Duodenal mucosa (tissue), 2 donors: ENCODE data around the gene SRD5A1.

Experiments
- H3K27ac ChIP-seq: one replicate; pipeline ENCODE4 v1.7.0; 2013; ENCODE audit warnings: low read depth, low read length
- H3K27me3 ChIP-seq, 2 donors: one replicate each; pipeline ENCODE4 v1.7.0; 2013; ENCODE audit warnings: low read length in 2 of 2, control low read depth in 1 of 2; ENCODE audit not compliant: insufficient read depth in 2 of 2, control insufficient read depth in 1 of 2
- H3K36me3 ChIP-seq, 2 donors: one replicate each; pipeline ENCODE4 v1.7.0; 2013; ENCODE audit warnings: low read length in 2 of 2, control low read depth in 1 of 2; ENCODE audit not compliant: insufficient read depth in 2 of 2, control insufficient read depth in 1 of 2
- H3K4me1 ChIP-seq, 2 donors: one replicate each; pipeline ENCODE4 v1.7.0; 2013; ENCODE audit warnings: low read length in 2 of 2, control low read depth in 1 of 2; ENCODE audit not compliant: insufficient read depth in 2 of 2, control insufficient read depth in 1 of 2
- H3K4me3 ChIP-seq, 2 donors: one replicate each; pipeline ENCODE4 v1.7.0; 2013; ENCODE audit warnings: low read length in 2 of 2, low read depth in 1 of 2
- H3K9ac ChIP-seq, 2 donors: one replicate each; pipeline ENCODE4 v1.7.0; 2013; ENCODE audit warnings: low read length in 2 of 2, low read depth in 1 of 2
- H3K9me3 ChIP-seq, 2 donors: one replicate each; pipeline ENCODE4 v1.7.0; 2013; ENCODE audit warnings: low read length in 2 of 2, control low read depth in 1 of 2; ENCODE audit not compliant: control insufficient read depth in 1 of 2

The SRD5A1 gene

DNA sequence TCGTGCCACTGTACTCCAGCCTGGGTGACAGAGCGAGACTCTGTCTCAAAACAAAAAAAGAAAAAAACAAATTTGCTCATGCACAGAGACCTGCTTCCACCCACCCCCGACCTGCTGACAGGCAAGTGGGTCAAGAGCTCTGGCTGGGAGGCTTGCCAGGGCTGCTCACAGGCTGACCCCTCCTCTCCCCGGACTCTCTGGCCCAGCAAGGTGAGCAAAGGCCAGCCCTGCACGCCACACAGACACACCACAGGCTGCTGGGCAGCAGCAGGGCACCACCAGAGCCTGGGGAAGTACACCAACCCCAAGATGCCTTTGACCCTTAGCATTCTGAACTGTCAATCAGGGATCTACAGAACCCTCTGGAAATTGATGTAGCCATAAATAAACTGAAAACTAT lies 29.6 kb upstream of the SRD5A1 start:
- no peak overlapping the region for H3K27ac ChIP-seq
- no peak overlapping the region for H3K9ac ChIP-seq
- H3K27me3 ChIP-seq: no peaks in the 10 kb centered on the region
- H3K4me1 ChIP-seq: no peaks in the 10 kb centered on the region
- H3K9me3 ChIP-seq: no peaks in the 10 kb centered on the region
- H3K4me3 ChIP-seq: no peak overlapping the region
- H3K36me3 ChIP-seq: peaks cover 60 to 93% of the 10 kb centered on the region in 2 donors

DNA sequence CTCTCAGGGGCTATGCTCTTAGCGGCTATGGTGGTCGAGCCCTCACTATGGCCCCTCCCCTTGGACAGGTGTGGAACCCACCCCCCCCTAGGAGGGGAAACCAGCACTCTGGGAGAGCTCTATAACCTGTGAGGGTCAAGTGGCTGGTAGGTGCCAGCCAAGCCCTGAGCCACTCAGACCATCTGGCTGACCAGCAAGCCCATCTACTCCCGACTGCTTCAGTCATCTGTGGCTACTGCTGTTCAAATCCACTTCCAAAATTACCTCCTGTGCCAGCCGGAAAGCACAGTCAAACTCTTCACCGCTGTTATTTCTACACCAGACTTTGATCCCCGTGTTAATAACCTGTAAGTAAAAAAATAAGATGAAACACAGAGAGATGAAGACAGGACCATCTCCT lies 28.9 kb upstream of the SRD5A1 start:
- no peaks in the 10 kb centered on the region for H3K4me1 ChIP-seq
- H3K9ac ChIP-seq: no peak overlapping the region
- no peaks in the 10 kb centered on the region for H3K9me3 ChIP-seq
- H3K27ac ChIP-seq: no peak overlapping the region
- H3K27me3 ChIP-seq: no peaks in the 10 kb centered on the region
- no peak overlapping the region for H3K4me3 ChIP-seq
- H3K36me3 ChIP-seq: peaks cover 63 to 93% of the 10 kb centered on the region in 2 donors

DNA sequence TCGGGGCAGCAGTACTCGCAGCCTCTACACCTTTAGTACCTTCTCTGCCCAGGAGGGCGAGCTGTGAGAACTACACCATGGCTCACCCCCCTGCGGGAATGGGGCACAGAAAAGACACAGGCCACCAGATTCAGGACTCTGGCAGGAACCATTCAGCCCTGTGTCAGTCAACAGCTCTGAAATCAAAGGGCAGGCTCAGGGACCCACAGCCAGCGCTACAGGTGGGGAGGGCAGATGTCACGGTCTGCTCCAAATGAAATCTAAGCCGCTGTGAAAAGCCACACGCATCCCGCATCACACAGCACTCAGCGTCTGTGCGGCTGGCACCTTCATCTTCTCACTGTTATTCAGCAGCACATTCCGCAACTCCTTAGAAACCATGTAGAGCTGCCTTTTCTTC lies 28.3 kb upstream of the SRD5A1 start:
- no peaks in the 10 kb centered on the region for H3K4me1 ChIP-seq
- no peaks in the 10 kb centered on the region for H3K9me3 ChIP-seq
- H3K27me3 ChIP-seq: no peaks in the 10 kb centered on the region
- no peak overlapping the region for H3K27ac ChIP-seq
- peaks cover 62 to 93% of the 10 kb centered on the region in 2 donors for H3K36me3 ChIP-seq
- H3K4me3 ChIP-seq: no peak overlapping the region
- no peak overlapping the region for H3K9ac ChIP-seq

DNA sequence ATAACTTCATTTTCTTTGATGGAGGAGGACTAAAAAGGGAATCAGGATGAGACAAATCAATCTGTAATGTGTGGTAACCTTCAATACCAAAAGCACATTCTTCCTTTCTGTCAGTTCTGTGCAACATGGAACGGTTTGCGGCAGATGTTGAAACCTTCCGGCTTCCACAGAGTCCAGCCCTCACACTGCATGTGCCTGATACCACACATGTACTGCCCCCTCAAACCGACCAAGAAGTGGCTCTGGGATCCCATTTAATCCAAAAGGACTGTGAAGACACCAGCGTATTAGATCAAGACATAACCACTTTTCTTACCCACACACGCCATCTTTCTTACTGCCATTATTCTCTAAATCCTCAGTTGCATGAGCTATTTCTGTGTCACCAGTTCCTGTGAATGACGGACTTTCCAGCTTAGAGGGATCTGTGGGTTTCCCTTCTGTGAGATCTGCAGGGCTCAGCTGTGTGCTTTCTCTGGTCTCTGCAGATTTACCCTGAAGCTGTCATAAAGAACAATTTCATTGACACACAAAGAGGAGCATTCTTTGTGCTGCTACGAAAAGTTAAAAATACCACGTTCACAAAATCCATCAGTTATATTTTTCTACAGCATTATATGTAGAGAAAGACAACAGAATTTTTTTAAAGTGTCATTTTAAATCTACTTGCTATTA lies 26.2 kb upstream of the SRD5A1 start:
- no peak overlapping the region for H3K27ac ChIP-seq
- no peak overlapping the region for H3K4me3 ChIP-seq
- no peak overlapping the region for H3K9ac ChIP-seq
- H3K4me1 ChIP-seq: no peaks in the 10 kb centered on the region
- no peaks in the 10 kb centered on the region for H3K27me3 ChIP-seq
- H3K9me3 ChIP-seq: no peaks in the 10 kb centered on the region
- H3K36me3 ChIP-seq: peaks cover 61 to 93% of the 10 kb centered on the region in 2 donors

DNA sequence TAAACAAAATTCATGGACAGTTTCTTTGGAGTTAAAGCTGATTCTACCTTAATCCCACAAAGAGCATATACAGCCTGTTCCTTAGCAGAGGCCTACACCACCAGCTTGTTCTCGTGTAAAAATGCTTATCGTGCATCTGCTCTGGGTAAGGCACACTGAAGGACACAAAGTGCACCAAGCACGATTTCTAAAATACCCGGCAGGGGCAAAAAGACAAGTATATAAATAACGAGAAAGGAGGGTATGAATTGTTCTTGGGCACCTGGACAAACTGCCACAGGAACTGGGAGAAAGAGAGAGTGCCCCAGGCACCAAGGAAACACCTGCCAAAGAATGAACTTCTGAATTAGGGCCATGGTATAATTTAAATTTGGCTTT lies 25.7 kb upstream of the SRD5A1 start:
- H3K9me3 ChIP-seq: no peaks in the 10 kb centered on the region
- no peaks in the 10 kb centered on the region for H3K4me1 ChIP-seq
- H3K27me3 ChIP-seq: no peaks in the 10 kb centered on the region
- no peak overlapping the region for H3K27ac ChIP-seq
- no peak overlapping the region for H3K9ac ChIP-seq
- no peak overlapping the region for H3K4me3 ChIP-seq
- peaks cover 61 to 93% of the 10 kb centered on the region in 2 donors for H3K36me3 ChIP-seq

DNA sequence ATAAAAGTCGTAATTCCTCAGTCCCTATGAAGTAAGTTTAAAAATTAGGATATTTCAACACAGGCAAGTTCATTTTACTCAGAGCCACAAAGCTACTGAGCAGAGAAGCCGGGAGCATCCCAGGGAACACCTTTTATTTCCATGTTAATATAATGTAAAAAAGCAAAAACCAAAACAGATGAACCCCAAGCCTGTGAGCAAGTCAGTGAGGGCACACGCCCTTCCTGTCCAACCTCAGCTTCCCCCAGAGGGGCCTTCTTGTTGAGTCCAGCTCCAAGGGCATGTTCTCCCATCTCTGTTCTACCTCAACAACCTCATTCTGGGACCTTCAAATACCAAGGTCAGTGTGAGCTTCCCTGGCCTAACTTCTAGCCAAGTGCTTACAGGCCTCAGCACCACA lies 25.2 kb upstream of the SRD5A1 start:
- Histone ChIP-seq H3K36me3 (peaks cover 62 to 94% of the 10 kb centered on the region in 2 donors), H3K9ac (no peak overlapping the region), H3K27me3 (no peaks in the 10 kb centered on the region), H3K27ac (no peak overlapping the region), H3K4me1 (no peaks in the 10 kb centered on the region), H3K4me3 (no peak overlapping the region), H3K9me3 (no peaks in the 10 kb centered on the region)

DNA sequence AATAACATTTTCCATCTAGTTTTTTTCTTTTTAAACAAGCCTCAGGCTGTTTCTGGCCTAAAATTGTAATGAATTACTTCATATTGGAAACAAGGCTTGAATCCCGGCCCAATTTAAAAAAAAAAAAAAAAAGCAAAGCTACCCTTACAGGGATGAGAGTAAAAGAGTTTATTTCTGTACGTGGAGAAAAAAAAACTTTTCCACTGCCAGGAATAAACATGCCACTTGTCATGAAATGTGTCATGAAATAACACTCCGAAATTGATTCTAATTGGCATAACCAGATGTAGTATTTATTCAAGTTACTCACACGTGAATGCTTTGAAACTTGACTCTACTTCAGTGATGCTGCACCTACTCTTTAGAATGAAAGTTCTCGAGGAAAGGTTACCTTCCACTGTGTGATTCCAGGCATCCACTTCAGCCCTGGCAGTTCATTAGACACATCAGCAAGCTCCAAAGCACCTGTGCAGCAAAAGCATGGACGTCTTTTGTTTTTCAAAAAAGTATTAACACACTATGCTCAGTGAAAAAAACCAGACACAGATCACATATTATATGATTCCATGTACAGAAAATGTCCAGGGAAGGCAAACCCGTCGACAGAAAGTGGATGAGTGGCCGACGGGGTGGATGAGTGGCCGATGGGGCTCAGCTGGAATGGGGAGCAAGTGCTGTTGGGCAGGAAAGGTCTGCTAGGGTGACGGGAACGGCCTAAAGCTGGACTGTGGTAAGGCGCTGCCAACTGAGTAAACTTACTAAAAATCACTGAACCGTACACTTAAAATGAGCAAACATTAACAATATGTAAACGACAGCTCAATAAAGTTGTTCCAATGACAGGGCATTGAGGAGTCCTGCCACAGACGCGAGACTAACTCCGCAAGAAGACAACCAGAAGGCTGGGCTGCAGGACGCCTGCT lies 21.6 kb upstream of the SRD5A1 start:
- H3K27me3 ChIP-seq: no peaks in the 10 kb centered on the region

DNA sequence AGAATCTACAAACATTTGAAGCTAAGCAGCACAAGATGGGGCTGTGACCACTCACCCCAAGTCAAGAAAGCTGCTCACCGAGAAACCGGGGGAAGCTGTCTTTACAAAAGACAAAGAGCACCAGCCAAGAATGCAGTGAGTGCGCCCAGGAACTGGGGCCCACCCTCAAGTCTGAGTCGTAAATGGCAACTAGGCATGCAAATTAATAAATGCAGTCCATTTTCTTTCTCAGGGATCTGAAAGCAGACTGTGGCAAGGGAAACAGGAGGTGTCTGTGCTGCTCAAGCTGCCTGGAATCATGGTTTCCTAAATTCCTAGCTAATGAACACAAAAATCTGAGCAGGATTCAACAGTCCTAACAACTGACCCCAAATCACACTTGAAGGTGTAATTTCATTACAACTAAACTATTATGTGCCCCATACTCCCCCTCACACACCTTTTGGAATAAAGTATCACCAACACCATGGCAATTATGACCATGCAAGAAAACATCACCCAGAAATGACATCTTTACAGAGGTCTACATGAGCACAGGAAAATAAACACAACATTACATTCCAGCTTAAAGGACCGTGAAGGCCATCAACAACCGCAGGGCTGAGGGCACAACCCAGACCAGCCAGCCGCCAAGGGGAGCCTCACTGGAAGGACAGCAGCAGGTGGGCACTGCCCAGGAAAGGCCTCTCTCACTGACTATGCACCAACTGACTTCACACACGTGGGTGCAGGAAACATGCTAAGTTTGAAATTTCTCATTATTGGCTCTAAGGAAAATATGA lies 18.0 kb upstream of the SRD5A1 start:
- Histone ChIP-seq H3K36me3 (peaks cover 55 to 96% of the 10 kb centered on the region in 2 donors), H3K4me3 (no peak overlapping the region), H3K4me1 (no peaks in the 10 kb centered on the region), H3K27me3 (no peaks in the 10 kb centered on the region), H3K27ac (no peak overlapping the region), H3K9me3 (no peaks in the 10 kb centered on the region), H3K9ac (no peak overlapping the region)

More for the DNA sequence above, 21.6 kb upstream of the SRD5A1 start:
- no peaks in the 10 kb centered on the region for H3K4me1 ChIP-seq
- no peak overlapping the region for H3K27ac ChIP-seq
- no peaks in the 10 kb centered on the region for H3K9me3 ChIP-seq
- no peak overlapping the region for H3K4me3 ChIP-seq
- H3K36me3 ChIP-seq: peaks cover 62 to 97% of the 10 kb centered on the region in 2 donors
- no peak overlapping the region for H3K9ac ChIP-seq

DNA sequence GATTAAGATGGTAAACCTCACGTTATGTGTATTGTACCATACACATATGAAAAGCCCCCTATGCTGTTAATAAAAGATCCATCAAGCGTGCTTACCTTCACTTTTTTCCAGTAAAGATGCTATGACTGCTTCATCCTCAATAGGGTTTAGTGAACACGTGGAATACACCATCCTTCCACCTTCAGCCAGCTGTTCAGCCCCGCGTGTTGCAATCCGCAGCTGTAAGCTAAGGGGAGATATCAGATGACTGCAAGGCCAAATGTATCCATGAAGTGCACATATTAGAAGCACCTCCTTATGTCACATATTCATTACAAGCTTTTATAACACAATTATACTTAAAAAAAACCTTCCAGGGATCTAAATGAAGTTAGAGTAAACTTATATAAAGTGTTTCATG lies 16.6 kb upstream of the SRD5A1 start:
- peaks cover 53 to 94% of the 10 kb centered on the region in 2 donors for H3K36me3 ChIP-seq

DNA sequence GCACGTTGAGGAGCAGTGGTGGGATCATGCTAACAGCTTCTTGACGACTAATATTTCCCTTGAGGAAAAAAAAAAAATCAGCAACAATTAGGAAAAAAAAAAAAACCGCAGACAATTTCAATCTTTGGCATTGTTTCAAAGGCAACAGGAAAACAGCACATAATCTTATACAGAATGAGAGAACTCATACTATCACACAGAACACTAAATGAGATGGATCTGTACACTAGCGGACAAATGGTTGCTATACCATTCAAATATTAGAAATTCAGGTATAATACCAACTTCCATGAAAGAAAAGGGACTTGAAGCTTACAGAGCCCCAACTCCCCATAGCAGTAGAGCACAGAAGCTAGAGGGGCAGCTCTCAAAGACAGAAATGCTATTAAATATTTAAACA lies 10.0 kb upstream of the SRD5A1 start:
- Histone ChIP-seq H3K36me3 (peaks cover 50 to 84% of the 10 kb centered on the region in 2 donors), H3K4me1 (no peaks in the 10 kb centered on the region), H3K27ac (no peak overlapping the region), H3K9me3 (peaks cover 4 to 8% of the 10 kb centered on the region in 2 donors), H3K9ac (no peak overlapping the region), H3K27me3 (no peaks in the 10 kb centered on the region), H3K4me3 (no peak overlapping the region)

More for the DNA sequence above, 16.6 kb upstream of the SRD5A1 start:
- no peak overlapping the region for H3K4me3 ChIP-seq
- H3K27ac ChIP-seq: no peak overlapping the region
- H3K9me3 ChIP-seq: no peaks in the 10 kb centered on the region
- no peaks in the 10 kb centered on the region for H3K27me3 ChIP-seq
- H3K9ac ChIP-seq: no peak overlapping the region
- H3K4me1 ChIP-seq: no peaks in the 10 kb centered on the region
